IPS DF 4.7 (cell line): ENCODE results near the gene SHROOM4.

ENCODE experiments used
- DNase-seq: peaks from one replicate; pipeline ENCODE4 v3.0.0-alpha.2; 2013; ENCODE audit warnings: low spot score; ENCODE audit errors: extremely low read depth

The SHROOM4 gene

DNA sequence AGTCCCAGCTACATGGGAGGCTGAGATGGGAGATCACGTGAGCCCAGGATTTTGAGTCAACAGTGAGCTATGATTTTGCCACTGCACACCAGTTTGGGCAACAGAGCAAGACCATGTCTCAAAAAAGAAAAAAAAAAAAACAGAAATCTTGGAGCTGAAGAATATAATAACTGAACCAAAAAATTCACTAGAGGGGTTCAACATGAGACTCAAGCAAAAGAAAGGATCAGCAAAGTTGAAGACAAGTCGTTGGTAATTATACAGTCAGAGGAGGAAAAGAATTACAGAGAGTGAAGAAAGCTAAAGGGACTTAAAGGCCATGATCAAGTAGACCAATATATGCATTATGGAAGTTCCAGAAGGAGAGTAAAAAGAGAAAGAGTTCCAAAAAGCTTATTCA, 26.9 kb downstream of the SHROOM4 start:
- DNase-seq: no peak

- DNase-seq: no peak
These were observed 33.9 kb downstream of the SHROOM4 start for GRCh38 chrX:50780144-50780543.

GRCh38 chrX:50779694-50780093, 34.3 kb downstream of the SHROOM4 start:
- no peak for DNase-seq

- no peak for DNase-seq
These were observed 35.7 kb downstream of the SHROOM4 start for GRCh38 chrX:50778272-50778671.

GRCh38 chrX:50776248-50776647, 37.7 kb downstream of the SHROOM4 start:
- DNase-seq: no peak

- DNase-seq: no peak
These were observed 42.6 kb downstream of the SHROOM4 start for GRCh38 chrX:50771382-50771781.

DNA sequence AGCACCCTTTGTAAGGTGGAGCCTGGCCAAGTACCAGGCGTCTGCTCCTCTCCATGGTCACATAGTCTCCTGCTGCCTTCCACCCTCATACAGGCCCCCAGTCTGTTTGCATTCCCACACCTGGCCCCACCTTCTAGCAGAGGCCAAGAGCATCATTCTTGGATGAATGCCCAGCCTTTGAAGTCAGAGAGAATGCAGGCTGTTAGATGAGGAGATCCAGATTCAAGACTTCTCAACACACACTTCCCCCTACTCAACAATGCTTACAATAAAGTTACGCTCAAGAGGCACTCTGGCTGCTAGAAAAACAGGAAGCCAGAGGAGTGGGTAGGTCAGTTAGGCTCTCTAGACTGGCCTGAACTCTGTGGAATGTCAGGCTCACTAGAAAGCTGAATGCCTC, 43.3 kb downstream of the SHROOM4 start:
- DNase-seq: no peak

DNA sequence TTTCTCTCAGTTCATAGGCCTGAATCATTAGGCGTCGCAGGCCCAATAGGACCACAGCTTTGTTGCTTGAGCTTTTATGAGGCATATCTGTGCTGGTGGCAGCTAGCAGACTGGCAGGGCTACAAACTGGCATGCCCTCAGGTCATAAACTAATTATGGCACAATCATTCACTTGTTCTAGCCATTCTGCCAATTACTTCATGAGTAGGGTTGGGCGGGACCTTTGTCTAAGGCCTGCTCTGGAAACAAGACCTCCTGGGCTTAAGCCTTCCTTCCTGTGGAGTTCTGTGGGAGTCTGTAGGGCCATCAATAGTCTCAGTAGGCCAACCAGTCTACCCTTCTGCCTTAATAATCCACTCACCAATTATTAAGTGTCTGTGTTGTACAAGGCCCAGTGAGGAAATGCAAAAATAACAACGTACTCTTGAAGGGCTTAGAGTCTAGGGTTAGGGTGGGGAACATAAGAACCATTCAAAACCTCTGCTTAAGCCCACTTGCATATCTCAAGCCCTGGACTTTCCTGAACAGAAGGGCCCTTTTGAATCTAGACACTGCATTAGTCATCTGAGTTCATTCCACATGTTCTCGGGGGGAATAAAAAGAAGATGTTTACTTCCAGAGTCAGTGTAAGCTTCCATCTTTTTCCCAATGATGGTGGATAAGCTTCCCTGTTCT, 44.5 kb downstream of the SHROOM4 start:
- DNase-seq: no peak

DNA sequence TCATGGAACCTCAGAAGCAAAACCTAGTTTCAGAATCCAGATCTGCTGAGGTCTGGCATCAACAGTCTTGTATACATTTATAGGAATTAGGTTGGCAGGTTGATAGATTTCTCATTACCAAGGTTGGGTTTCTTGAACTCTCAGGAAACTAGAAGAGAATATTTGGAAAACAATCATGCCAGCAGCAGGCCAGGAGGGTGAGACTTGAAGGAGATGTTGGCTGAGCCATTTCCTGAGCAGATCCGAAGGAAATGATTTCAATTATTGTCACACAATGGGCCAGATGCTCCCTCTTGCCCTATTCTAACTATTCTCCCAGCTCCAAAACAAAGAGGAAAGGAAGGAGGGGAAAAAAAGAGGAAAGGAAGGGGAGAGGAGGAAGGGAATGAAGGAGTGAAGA, 45.2 kb downstream of the SHROOM4 start:
- DNase-seq: no peak

DNA sequence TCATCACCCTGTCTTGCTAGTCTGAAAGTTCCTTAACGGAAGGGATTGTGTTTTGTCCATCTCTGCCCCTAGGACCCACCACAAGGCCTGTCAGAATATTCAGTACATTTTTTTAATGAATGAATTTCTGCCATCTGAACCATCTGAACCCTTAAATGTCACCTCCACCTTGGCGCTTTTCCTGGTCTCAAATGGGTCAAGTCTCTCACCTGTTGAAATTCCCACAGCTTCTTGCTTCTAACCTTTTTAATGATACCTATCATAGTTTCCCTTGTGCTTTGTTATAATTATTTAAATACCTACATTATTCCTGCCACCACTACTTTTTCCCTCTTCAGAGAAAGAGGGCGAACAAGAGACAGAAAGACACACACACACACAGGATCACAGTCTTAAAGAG, 48.0 kb downstream of the SHROOM4 start:
- no peak for DNase-seq

DNA sequence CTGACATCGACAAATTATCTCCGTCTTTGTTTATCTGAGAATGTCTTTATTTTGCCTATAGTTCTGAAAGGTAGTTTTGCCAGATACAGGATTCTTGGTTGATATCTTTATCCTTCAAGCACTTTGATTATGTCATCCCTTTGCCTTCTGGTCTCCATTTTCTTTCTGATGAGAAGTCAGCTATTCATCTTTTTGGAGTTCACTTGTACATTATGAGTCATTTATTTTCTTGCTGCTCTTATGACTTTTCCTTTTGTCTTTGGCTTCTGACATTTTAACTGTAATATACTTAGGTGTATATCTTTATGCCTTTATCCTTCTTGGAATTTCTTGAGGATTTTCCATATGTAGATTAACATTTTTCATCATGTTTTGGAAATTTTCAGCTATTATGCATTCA, 51.4 kb downstream of the SHROOM4 start:
- DNase-seq: no peak

DNA sequence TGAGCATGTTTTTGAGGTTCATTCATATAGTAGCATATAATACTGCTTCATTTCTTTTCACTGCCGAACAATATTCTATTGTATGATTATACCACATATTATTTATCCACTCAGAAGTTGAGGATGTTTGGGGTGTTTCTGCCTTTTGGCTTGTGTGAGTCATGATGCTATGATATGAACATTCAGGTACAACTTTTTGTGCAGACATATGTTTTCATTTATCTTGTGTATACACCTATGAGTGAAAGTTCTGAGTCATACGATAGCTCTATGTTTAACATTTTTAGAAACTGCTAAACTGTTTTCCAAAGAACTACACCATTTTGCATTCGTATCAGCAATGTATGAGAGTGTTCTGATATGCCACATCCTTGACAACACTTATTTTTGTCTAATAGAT, 57.7 kb downstream of the SHROOM4 start:
- DNase-seq: no peak

GRCh38 chrX:50751091-50751490, 62.9 kb downstream of the SHROOM4 start:
- no peak for DNase-seq

- no peak for DNase-seq
These were observed 66.5 kb downstream of the SHROOM4 start for GRCh38 chrX:50747471-50747900.

- DNase-seq: no peak
These were observed 77.3 kb downstream of the SHROOM4 start for GRCh38 chrX:50736656-50737055.

DNA sequence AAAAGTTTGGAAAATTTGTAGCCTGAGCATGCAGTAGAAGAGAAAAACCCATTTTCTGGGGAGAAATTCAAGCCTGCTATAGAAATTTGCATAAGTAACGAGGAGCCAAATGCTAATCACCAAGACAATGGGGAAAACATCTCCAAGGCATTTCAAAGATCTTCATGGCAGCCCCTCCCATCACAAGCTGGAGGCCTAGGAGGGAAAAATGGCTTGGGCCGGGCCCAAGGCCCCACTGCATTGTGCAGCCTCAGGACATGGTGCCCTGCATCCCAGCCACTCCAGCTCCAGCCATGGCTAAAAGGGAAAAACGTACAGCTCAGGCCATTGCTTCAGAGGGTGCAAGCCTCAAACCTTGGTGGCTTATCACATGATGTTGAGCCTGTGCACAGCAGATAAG, 87.7 kb downstream of the SHROOM4 start:
- DNase-seq: no peak

DNA sequence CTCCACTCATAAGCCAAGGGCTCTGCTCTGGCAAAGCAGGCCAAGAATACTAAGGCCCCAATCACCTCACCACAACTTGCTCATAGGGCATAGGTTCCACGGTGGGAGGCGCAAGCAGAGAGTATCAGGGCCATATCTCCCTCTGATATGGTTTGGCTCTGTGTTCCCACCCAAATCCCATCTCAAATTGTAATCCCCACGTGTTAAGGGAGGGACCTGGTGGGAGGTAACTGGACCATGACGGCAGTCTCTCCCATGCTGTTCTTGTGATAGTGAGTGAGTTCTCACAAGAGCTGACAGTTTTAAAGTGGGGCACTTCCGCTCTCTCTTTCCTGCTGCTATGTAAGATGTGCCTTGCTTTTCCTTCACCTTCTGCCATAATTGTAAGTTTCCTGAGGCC, 88.7 kb downstream of the SHROOM4 start:
- DNase-seq: no peak

DNA sequence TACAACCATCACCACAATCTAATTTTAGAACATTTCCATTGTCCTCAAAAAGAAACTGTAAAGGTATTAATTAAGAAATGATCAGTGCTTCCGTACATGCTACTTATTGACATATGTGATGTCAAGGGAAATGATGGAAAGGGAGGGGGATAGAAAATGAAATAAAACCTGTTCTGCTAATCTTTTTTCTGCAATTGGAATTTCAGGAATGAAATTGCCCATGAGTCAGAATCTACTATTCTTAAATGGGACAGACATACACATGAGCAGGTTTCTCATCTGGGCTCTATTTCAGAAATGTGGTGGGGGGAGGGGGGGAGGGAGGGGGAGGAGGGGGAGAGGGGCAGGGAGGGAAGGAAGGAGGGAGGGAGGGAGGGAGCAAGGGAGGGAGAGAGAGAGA, 91.0 kb downstream of the SHROOM4 start:
- no peak for DNase-seq

DNA sequence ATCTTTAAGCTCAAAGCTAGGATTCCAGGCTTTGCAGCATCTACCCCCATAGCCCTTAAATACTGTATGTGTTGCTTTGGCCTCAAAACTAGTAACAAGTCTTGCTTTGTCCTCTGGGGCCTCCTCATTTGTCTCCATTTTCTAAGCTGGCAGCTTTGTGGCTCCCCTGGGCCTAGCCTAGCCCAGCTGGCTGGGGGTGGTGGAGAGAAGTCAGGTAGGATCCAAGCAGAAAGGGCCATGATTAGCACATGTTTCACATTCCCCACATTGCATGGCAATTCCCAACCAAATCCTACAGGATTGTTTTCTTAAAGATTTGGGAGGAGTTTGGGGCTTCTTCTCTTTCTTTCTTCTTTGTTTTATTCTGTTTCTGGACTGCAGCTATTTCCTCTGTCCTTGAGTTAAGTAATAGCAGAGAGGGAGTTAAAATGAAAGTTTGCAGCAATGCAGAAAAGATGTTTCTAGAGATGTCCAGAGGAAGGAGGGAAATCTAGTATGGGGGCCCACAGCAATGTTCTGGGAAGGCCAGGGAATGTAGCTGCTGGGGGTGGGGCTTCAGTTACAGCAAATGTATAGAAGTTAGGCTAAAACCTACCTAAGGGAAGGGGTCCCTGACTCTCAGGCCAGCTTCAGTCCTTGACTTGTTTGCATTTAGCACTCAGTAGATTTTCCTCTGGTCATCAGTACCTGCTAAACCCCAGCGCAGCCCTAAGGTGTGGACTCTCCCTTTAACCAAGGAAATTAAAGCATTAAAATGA, 92.1 kb downstream of the SHROOM4 start:
- no peak for DNase-seq

GRCh38 chrX:50719614-50720013, 94.4 kb downstream of the SHROOM4 start:
- DNase-seq: no peak

- DNase-seq: no peak
These were observed 95.2 kb downstream of the SHROOM4 start for GRCh38 chrX:50718776-50719175.

GRCh38 chrX:50716706-50717105, 97.3 kb downstream of the SHROOM4 start:
- DNase-seq: no peak

DNA sequence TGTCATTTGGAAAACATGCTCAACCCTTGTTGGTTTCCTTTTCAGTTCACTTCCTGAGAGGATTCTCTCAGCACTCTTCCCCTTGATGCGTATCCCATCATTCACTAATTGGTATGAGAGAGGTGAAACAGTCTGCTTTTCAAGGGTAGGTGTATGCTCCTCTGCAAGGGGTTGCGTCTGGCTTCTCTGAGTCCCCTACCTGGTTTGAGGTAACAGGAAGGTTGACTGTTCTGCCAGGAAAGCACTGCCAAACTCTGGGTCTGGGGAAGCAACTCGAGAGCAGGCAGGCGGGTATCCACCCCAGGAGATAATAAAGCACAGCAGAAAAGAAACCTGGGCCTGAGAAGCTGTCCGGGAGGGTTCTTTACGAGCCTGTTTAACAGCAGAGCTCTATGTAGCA, 101.2 kb downstream of the SHROOM4 start:
- no peak for DNase-seq
